ENCODE results near the gene RAB4A.

The RAB4A gene, protein sequence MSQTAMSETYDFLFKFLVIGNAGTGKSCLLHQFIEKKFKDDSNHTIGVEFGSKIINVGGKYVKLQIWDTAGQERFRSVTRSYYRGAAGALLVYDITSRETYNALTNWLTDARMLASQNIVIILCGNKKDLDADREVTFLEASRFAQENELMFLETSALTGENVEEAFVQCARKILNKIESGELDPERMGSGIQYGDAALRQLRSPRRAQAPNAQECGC

GRCh38 chr1:229270547-229271447 is at the start of gene RAB4A:
RAB4A (plus strand) TSS chr1:229271111; CDS start chr1:229271340, 229 bp downstream.
- DNase-seq (ENCODE audit: low spot score) = peak; percentile 93

- no peak for DNase-seq (ENCODE audit: low spot score)
These were observed 48.8 kb upstream of the RAB4A start for GRCh38 chr1:229222081-229222480.

DNA sequence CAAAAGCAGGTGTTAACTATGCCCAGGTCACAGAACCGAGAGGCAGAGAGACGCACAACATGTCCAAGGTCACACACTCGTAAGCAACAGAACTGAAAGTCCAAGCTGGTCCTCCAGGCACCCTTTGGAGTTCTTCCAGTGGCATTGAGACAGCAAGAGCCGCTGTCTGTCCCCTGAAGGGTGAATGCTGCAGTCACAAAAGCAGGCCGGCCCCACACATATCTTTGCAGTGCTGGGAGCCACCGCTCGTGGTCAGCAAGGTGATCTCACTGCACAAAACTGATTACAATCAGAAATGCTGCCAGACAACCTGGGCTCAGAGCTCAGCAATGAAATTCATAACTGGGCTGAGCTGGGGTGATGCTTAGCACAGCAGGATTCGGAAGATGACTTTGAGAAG is 47.4 kb upstream of the RAB4A start:
- DNase-seq (ENCODE audit: low spot score) = peak; percentile 53

DNA sequence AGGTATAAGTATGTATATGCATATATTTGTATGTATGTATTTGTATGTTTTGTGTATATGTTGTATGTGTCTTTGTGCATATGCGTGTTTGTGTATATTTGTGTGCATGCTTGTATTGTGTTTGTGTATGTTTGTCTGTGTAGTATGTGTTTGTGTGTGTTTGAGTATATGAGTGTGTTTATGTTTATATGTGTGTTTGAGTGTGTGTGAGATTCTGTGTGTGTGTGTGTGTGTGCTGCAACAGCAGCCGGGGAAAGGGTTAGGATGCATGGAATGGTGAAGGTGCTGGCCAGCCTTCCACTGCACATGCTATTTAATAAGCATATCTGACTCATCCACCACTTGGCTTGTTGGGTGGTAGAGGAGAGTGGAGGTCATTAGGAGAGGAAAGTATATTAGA is 46.6 kb upstream of the RAB4A start:
- peak; percentile 39 for DNase-seq (ENCODE audit: low spot score)

DNA sequence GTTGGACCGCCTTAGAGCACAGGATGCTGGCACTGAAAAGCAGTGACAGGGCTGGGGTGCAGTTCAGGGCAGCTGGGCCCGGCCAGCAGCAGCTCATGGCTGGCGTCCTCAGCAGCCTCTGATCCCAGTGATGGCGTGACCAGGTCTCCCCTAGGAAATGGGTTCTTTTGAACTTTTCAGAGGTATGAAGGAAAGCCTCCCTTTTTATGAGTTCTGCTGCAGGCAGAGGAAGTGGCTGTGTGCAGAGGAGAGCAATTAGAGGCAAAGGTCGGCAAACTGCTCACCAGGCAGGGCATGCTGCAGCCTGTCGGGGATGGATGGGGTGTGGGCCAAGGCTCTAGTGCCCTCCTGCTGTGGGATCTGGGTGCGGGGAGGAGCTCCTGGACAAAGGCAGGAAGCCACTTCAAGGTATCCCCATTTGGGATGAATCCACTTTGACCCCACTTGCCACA is 45.6 kb upstream of the RAB4A start:
- no peak for DNase-seq (ENCODE audit: low spot score)

- DNase-seq (ENCODE audit: low spot score) = no peak
These were observed 44.1 kb upstream of the RAB4A start for GRCh38 chr1:229226796-229227195.

DNA sequence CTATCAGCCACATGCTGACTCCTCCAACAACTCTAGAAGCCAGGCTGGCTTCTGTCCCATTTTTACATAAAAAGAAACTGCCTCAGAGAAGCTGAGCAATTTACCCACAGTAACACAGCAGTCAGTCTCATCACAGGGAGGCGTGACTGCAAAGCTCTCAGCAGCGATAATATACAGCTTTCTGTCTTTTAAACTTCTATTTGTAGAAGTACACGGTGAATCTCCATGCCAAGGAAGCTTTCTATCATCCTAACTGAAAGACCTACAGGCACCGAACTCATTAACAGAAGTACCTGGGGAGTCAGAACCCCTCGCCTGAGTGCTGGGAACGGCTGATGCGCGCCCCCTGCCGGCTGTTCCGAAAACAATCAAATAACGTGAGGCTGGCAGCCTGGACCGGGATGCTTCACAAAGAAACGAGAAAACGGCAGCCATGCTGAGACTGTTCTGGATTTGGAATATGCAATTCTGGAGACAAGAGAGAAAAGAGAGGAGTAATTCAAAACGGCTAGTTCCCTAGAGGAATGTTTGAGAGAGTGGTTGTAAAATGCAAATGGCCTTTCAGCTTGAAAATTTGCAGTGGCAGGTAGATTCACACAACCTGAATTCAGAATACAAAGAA is 43.5 kb upstream of the RAB4A start:
- peak; percentile 68 for DNase-seq (ENCODE audit: low spot score)

GRCh38 chr1:229228522-229228921 is 42.4 kb upstream of the RAB4A start:
- DNase-seq (ENCODE audit: low spot score) = no peak

DNA sequence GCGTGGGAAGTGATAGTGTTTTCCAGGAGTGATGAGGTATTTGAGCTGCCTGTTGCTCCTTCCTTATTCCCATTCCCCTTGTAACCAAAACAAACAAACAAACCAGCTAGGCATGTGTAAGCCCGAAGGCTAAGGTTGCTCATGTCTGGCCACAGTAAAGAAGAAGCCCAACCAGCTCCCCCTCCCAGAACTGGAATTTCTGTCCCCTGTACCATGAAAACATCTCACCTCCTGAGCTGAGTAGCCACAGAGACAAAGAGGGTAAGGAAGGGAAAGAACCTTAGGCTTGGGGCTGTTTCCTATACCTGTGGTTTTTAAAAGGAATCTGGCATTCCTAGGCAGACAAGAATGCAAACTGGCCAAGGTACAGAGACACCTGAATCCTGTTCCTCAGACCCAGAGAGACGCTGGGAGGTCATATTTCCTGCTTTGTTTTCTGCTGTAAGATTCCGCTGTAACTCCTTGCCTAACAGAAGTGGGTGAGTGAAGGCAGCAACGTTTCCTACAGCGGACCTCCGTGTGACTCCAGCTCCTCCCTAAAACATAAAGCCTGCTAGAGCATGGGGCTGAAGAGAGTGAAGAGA is 41.7 kb upstream of the RAB4A start:
- peak; percentile 89 for DNase-seq (ENCODE audit: low spot score)

GRCh38 chr1:229229721-229230139 is 41.2 kb upstream of the RAB4A start:
- DNase-seq (ENCODE audit: low spot score) = no peak

GRCh38 chr1:229230140-229230892 is 40.6 kb upstream of the RAB4A start:
- peak; percentile 26 for DNase-seq (ENCODE audit: low spot score)

GRCh38 chr1:229230893-229231753 is 39.8 kb upstream of the RAB4A start:
- no peak for DNase-seq (ENCODE audit: low spot score)

- DNase-seq (ENCODE audit: low spot score) = no peak
These were observed 39.2 kb upstream of the RAB4A start for GRCh38 chr1:229231754-229232119.

GRCh38 chr1:229234870-229235472 is 35.9 kb upstream of the RAB4A start:
- DNase-seq (ENCODE audit: low spot score) = no peak

DNA sequence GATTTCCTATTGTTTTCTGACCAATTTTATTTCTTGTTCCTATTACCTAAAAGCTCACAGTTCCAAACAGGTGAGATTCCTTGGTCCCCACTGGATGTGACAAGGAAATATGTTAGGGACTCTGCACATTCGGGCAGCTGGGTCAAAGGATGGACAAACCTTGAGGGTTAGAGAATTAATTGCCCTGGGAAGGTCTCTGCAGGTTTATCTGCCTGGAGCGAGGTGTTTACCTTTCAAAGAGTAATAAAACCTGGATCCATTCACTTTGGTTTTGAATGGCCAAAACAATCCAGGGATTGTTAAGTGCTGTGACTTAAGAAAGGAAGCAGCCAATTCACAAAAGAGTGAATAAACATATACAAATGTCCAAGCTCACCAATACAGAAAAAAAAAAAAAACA is 33.6 kb upstream of the RAB4A start:
- no peak for DNase-seq (ENCODE audit: low spot score)

GRCh38 chr1:229238231-229238630 is 32.7 kb upstream of the RAB4A start:
- DNase-seq (ENCODE audit: low spot score) = no peak

DNA sequence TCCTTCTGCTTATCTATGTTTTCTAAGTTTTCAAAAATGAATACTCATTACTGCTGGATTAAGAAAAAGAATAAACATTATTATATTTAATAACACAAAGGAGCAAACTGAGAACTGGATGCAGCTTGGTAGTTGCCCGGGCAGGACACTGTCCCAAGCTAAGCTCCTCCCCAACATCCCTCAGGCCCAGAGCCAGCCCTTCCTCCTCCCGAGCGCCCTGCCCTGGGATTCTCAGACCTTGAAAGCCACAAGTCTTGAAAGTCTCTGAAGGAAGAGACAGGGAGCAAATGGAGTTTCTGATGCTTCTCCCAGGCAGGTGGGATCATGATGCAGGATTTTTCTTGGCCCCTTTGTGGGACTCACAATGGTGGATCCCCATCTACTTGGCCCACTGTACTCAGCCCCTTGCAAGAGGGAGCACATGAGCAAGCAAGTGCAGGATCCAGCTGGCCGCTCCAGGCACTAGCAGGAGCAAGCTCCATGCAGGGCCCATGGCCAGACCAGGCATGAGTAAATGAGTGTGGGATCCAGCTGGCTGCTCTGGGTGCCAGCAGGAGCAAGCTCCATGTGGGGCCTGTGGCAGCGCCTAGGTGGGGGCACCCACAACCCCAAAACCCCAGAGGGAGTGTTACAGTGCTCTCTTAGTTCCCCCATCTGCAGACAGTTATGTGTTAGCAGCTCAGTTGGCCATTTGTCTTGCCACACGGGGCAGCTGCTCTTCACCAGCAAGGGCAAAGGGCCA is 32.1 kb upstream of the RAB4A start:
- DNase-seq (ENCODE audit: low spot score) = peak; percentile 30

DNA sequence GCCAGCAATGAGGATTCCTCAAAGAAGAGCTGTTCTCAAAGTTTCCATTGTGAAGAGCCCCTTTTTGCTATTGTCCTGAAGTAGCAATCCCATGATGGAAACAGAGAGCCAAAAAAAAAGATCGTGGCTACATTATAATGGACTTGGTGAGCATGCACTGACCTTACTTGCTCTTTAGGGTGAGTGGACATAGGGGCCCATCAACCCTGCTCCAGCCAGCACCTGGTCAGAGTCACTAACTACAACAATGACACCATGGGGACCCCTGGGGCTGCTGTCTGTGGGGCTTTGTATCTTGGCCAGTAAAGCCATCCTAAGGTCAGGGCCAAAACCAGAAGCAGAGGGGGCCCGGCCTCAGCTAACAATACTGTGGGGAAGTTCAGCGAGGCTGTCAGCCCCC is 30.4 kb upstream of the RAB4A start:
- DNase-seq (ENCODE audit: low spot score) = no peak

DNA sequence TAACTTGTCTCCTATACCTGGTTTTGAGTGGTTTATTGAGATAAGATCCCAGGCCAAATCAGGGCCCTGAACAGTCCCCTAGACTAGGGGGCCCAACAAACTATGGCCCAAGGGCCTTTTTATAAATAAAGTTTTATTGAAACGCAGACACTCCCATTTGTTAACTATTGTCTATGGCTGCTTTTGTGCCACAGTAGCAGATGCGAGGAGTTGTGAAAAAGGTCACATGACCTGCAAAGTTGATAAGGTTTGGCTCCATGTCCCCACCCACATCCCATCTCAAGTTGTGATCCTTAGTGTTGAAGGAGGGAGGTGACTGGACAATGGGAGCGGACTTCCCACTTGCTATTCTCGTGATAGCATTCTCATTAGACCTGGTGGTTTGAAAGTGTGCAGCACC is 29.5 kb upstream of the RAB4A start:
- DNase-seq (ENCODE audit: low spot score) = no peak

- DNase-seq (ENCODE audit: low spot score) = no peak
These were observed 27.3 kb upstream of the RAB4A start for GRCh38 chr1:229243638-229244037.
